Fibroblast of mammary gland (primary cell): ENCODE results near the gene PDE2A.

ENCODE experiments used
- DNase-seq: peaks from one replicate; pipeline ENCODE4 v3.0.0-alpha.2; 2010; ENCODE audit warnings: low read depth
- H3K4me3 ChIP-seq: 2 replicates; pipeline ENCODE4 v1.5.1; 2011; ENCODE audit warnings: low read depth, mild to moderate bottlenecking, low read length, moderate library complexity; ENCODE audit not compliant: control insufficient read depth
- TF ChIP-seq, protein P1 (sequence below): conservative IDR thresholded peaks from 2 replicates; pipeline ENCODE4 v1.5.1; 2011; ENCODE audit warnings: low read depth, low read length, inconsistent platforms; ENCODE audit not compliant: control insufficient read depth, insufficient read depth

Gene PDE2A

DNA sequence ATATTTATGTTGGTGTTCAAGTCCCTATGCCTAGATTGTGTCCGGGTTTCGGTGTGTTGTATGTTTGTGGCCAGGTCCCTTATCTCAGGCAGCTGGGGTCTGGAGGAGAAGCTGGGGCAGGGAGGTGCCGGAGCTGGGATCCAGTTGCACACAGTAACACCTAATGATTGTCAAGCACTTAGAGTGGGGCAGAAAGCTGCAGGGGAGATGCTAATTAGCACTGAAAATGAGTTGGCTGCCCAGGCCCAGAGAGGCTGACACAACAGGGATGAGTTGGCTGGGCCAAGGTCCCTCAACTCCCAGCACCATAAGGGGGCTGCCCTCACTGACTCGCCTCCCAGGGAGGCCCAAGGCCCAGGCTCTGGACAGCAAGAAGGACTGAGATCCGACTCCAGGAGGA lies 12.2 kb downstream of the PDE2A start:
- TF ChIP-seq, protein P1, sequence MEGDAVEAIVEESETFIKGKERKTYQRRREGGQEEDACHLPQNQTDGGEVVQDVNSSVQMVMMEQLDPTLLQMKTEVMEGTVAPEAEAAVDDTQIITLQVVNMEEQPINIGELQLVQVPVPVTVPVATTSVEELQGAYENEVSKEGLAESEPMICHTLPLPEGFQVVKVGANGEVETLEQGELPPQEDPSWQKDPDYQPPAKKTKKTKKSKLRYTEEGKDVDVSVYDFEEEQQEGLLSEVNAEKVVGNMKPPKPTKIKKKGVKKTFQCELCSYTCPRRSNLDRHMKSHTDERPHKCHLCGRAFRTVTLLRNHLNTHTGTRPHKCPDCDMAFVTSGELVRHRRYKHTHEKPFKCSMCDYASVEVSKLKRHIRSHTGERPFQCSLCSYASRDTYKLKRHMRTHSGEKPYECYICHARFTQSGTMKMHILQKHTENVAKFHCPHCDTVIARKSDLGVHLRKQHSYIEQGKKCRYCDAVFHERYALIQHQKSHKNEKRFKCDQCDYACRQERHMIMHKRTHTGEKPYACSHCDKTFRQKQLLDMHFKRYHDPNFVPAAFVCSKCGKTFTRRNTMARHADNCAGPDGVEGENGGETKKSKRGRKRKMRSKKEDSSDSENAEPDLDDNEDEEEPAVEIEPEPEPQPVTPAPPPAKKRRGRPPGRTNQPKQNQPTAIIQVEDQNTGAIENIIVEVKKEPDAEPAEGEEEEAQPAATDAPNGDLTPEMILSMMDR: no peak
- DNase-seq: no peak
- no peak overlapping the region for H3K4me3 ChIP-seq

DNA sequence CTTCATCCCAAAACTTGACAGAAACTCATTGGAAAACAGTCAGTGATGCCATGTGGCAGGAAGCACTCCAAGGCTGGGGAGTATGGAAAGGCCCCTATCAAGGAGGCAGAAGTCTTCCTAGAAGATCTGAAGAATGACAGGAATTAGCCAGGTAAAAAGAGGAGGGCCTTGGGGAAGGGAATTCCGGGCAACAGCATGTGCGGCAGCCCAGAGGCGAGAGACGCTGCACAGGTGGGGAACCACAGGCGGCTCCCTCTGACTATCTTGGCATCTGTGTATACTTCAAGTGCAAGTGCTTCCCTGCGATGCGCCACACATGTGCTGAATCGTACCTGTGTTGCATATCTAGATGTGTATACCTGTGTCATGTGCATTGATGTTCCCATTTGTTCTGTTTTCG lies 12.7 kb downstream of the PDE2A start:
- H3K4me3 ChIP-seq: no peak overlapping the region
- TF ChIP-seq, protein P1: no peak
- no peak for DNase-seq

DNA sequence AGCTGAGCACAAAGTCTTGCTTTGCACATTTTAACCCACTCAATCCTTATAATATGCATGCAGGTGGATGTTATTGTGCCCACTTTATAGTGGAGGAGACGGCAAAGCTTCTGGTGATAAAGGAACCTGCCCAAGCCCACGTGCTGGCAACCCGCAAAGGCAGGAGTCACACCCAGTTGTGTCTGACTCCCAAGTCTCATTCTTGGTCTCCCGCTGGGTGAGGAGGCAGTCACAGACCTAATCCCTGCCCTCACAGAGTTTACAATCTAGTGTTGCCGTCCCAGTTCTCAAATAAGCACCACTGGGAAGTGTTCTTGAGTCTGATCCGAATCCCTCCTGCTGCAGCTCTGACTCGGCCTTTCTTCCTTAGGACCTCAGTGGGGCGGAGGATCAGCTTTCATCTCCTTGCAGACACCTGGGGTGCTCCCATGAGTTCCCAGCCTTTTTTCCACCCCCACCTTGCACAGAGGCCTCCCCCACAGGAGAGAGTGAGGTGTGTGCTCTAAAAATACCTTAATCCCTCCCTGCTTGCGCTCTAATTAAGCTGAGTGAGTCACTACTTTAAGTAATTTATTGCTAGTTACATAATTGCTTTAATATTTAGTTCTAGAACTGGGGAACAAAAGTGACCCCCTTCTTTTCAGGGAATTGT lies 15.1 kb downstream of the PDE2A start:
- no peak for DNase-seq
- TF ChIP-seq, protein P1: no peak
- no peak overlapping the region for H3K4me3 ChIP-seq

DNA sequence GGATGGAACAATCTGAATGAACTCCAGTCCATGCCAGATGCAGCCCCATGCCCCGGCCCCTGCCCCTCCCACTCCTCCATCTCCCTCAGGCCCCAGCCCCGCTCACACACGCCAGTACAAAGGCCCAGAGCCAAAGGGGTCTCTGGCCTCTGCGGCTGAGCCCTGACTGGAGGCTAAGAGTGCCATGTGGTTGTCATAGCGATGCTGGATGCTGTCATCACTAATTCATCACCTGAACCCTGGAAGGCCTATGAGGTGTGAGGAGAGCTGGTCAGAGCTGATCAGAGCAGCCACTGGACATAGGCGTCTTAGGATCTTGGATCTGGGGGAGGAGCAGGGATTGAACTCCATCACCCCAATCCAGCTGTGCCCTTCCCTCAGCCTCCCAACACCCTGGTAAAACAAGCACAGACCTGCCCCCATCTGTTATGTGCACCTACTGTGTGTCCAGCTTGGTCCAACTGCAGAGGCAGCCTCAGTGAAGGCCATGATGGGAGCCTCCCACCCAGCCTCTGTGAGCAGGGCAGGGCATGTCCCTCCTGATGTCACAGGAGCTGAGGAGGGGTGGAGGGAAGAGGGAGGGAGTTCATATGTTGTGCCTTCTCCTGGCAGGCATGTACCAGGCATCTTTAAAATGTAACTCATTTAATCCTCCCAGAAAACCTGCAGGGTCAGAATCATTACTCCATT lies 16.7 kb downstream of the PDE2A start:
- no peak overlapping the region for H3K4me3 ChIP-seq
- TF ChIP-seq, protein P1: no peak

DNA sequence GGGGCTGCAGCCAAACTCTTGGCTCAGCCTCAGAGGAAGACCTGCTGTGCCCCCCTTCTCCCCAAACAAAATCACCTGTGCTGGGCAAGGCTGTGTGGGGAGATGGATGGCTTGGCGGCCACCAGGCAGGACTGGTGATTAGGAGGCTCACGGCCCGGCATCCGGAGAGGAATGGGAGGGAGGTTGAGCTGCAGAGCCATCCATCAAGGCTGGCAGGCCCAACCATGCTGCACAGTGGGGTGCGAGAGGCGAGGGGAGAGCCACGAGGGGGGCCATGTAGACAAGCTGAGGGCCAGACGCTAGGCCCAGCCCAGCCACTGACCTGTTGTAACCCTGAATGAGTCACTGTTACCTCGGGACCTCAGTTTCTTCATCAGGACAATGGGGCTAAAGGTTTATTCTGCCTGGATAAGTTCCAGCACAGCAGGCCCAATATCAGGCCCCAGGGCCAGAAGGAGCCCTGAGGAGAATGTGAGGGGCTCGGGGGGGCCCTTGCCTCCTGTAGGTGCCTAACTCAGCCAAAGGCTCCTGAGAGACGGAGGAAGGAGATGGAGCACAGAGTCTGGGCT lies 18.2 kb downstream of the PDE2A start:
- TF ChIP-seq, protein P1: no peak
- DNase-seq: no peak
- H3K4me3 ChIP-seq: no peak overlapping the region

More for the DNA sequence above, 16.7 kb downstream of the PDE2A start:
- no peak for DNase-seq

DNA sequence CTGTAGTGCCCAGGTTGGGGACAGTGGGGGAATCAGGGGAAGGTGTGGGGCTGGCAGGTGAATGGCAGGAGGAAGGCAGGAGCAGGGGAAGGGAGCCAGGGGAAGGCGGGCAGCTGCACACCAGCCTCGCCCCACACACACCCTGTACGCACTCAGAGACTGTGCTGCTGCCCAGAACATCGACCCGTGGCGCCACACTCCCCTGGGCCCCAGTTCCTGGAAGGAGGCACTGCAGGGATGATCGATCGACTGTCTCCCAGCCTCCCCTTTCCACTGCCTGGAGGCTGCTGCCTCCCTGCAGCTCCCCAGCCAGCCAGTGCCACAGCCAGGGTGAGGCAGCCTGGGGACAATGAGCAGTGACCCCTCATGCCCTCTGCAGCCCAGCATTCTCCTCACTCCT lies 19.2 kb downstream of the PDE2A start:
- H3K4me3 ChIP-seq: no peak overlapping the region
- no peak for DNase-seq
- TF ChIP-seq, protein P1: no peak

DNA sequence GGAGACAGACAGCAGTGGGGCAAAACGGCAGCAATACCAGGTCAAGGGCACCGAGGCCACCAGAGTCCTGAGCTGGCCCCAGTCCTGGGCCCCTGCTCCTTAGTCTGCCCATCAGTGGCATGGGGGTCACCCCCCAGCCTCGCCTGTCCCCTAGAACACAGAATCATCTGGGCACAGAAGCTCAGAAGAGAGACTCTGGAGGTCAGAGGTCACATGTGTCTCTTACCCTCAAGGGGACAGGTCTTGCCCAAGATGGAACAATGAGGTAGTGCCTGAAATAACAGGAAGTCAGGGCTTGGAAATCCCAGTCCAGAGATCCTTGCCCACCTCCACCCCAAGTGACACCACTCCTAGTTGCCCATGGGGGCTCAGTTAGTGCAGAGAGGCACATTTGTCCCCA lies 20.6 kb downstream of the PDE2A start:
- TF ChIP-seq, protein P1: no peak
- H3K4me3 ChIP-seq: no peak overlapping the region
- DNase-seq: no peak
